H1 (cell line): ENCODE data around the gene MBOAT1. TPM values are rescaled to one million over a fixed set of nuclear protein-coding genes. Genes with fewer than 3 reads are reported as not detected.
A peak's percentile ranks its signal among the peaks of the same experiment; 100 is the strongest.

Experiments
- CTCF ChIA-PET: fragments of 300-600 bp; sonication (Branson Sonifier 250); formaldehyde crosslinking; loops from one replicate; lab custom pipeline; 2021; ENCODE audit not compliant: partially characterized antibody; lab: Charles Lee
- POLR2A ChIA-PET: fragments of 300-600 bp; sonication (Branson Sonifier 250); formaldehyde crosslinking; loops from one replicate; lab custom pipeline; 2021; ENCODE audit warnings: inconsistent platforms; ENCODE audit not compliant: partially characterized antibody; lab: Charles Lee
- DNase-seq, 2 experiments: peaks; one replicate each; pipeline versions ENCODE4 v3.0.0 to v3.0.0-alpha.2; 2010 to 2022; ENCODE audit warnings: low spot score in 2 of 2, low read depth in 1 of 2, mixed read lengths in 1 of 2
- FAIRE-seq: peaks from 2 replicates; lab custom pipeline; 2011; peaks lifted over from hg19 to GRCh38; lab: Jason Lieb, UNC
- H2AFZ ChIP-seq: 2 replicates; pipeline ENCODE4 v1.8.1; 2012; ENCODE audit warnings: low read length, inconsistent platforms
- H2AK5ac ChIP-seq: 2 replicates; pipeline ENCODE4 v1.6.1; 2013; ENCODE audit warnings: low read depth, low read length
- H2BK120ac ChIP-seq: replicated peaks from 2 replicates; pipeline ENCODE3; 2013; ENCODE audit warnings: low read depth, low read length, inconsistent platforms
- H2BK12ac ChIP-seq: 2 replicates; pipeline ENCODE4 v1.6.1; 2013; ENCODE audit warnings: low read depth, low read length
- H2BK15ac ChIP-seq: 2 replicates; pipeline ENCODE4 v1.6.1; 2013; ENCODE audit warnings: low read length
- H2BK20ac ChIP-seq: 2 replicates; pipeline ENCODE4 v1.6.1; 2013; ENCODE audit warnings: low read length
- H2BK5ac ChIP-seq: 2 replicates; pipeline ENCODE4 v1.6.1; 2013; ENCODE audit warnings: low read depth, low read length
- H3K14ac ChIP-seq: 2 replicates; pipeline ENCODE4 v1.6.1; 2013; ENCODE audit warnings: inconsistent platforms; ENCODE audit not compliant: insufficient read length
- H3K18ac ChIP-seq: 2 replicates; pipeline ENCODE4 v1.6.1; 2013; ENCODE audit warnings: low read length; ENCODE audit errors: extremely low read depth
- H3K23ac ChIP-seq: 2 replicates; pipeline ENCODE4 v1.6.1; 2013; ENCODE audit warnings: inconsistent platforms; ENCODE audit not compliant: insufficient read length
- H3K23me2 ChIP-seq: 2 replicates; pipeline ENCODE4 v1.6.1; 2013; ENCODE audit warnings: low read depth, low read length
- H3K27ac ChIP-seq: 2 replicates; pipeline ENCODE4 v1.6.1; 2011; ENCODE audit warnings: low read depth, low read length, inconsistent platforms
- H3K27me3 ChIP-seq, 4 experiments: replicated peaks in 1 of 4; 1 replicate in 1 of 4; 2 replicates in 3 of 4; pipeline versions ENCODE4 v1.6.1 to v1.8.1; 2011 to 2013; ENCODE audit warnings: low read length in 3 of 4, mild to moderate bottlenecking in 3 of 4, inconsistent platforms in 2 of 4, mixed read lengths in 2 of 4, moderate library complexity in 1 of 4; ENCODE audit not compliant: control insufficient read depth in 3 of 4, insufficient read depth in 3 of 4; ENCODE audit errors: extremely low read depth in 1 of 4
- H3K36me3 ChIP-seq, 4 experiments: 2 replicates each; pipeline versions ENCODE4 v1.6.1 to v1.8.1; 2011 to 2013; ENCODE audit warnings: mild to moderate bottlenecking in 4 of 4, low read length in 3 of 4, moderate library complexity in 2 of 4, control low read depth in 1 of 4, inconsistent platforms in 1 of 4; ENCODE audit not compliant: insufficient read depth in 4 of 4, control insufficient read depth in 2 of 4
- H3K4ac ChIP-seq: replicated peaks from 2 replicates; pipeline ENCODE3; 2013; ENCODE audit warnings: low read length, low read depth, mixed read lengths, inconsistent platforms; ENCODE audit not compliant: insufficient read length
- H3K4me1 ChIP-seq, 4 experiments: replicated peaks in 1 of 4; 1 replicate in 1 of 4; 2 replicates in 3 of 4; pipeline versions ENCODE4 v1.6.1 to v1.8.1; 2011 to 2013; ENCODE audit warnings: low read length in 3 of 4, inconsistent platforms in 2 of 4, mixed read lengths in 1 of 4; ENCODE audit not compliant: insufficient read depth in 4 of 4, control insufficient read depth in 3 of 4
- H3K4me2 ChIP-seq, 2 experiments: 2 replicates each; pipeline versions ENCODE4 v1.6.1 to v1.8.1; 2011 to 2013; ENCODE audit warnings: low read depth in 2 of 2, low read length in 2 of 2, control low read depth in 1 of 2, inconsistent platforms in 1 of 2, mild to moderate bottlenecking in 1 of 2; ENCODE audit not compliant: insufficient read depth in 1 of 2
- H3K4me3 ChIP-seq, 4 experiments: fragments of 200-600, 300-600 bp in 1 of 4; sonication (generic), shearing (Covaris generic), sonication (Bioruptor Twin) in 1 of 4; 2 replicates each; pipeline versions ENCODE4 v1.5.1 to v1.8.1; 2011 to 2016; ENCODE audit warnings: low read length in 4 of 4, low read depth in 3 of 4, control low read depth in 2 of 4, inconsistent platforms in 2 of 4, mild to moderate bottlenecking in 2 of 4, mixed read lengths in 1 of 4, moderate library complexity in 1 of 4; ENCODE audit not compliant: insufficient read depth in 2 of 4; ENCODE audit errors: extremely low read depth in 1 of 4
- H3K56ac ChIP-seq: replicated peaks from 2 replicates; pipeline ENCODE3; 2013; ENCODE audit warnings: low read depth, mild to moderate bottlenecking, mixed read lengths, low read length, inconsistent platforms; ENCODE audit not compliant: insufficient read length
- H3K79me1 ChIP-seq: 2 replicates; pipeline ENCODE4 v1.6.1; 2013; ENCODE audit warnings: low read depth, low read length, control low read depth
- H3K79me2 ChIP-seq, 2 experiments: 2 replicates each; pipeline versions ENCODE4 v1.6.1 to v1.8.1; 2012 to 2013; ENCODE audit warnings: low read length in 2 of 2, mild to moderate bottlenecking in 2 of 2, inconsistent platforms in 1 of 2; ENCODE audit not compliant: insufficient read depth in 2 of 2, control insufficient read depth in 1 of 2
- H3K9ac ChIP-seq, 4 experiments: replicated peaks in 1 of 4; 1 replicate in 1 of 4; 2 replicates in 3 of 4; pipeline versions ENCODE4 v1.6.1 to v1.8.1; 2011 to 2013; ENCODE audit warnings: low read depth in 3 of 4, low read length in 3 of 4, control low read depth in 2 of 4, mild to moderate bottlenecking in 2 of 4, moderate library complexity in 2 of 4, inconsistent platforms in 1 of 4; ENCODE audit errors: extremely low read depth in 1 of 4
- H3K9me3 ChIP-seq, 2 experiments: 2 replicates each; pipeline versions ENCODE4 v1.6.1 to v1.8.1; 2012 to 2013; ENCODE audit warnings: mild to moderate bottlenecking in 2 of 2, moderate library complexity in 2 of 2, control low read depth in 1 of 2, inconsistent platforms in 1 of 2, low read depth in 1 of 2, low read length in 1 of 2, mixed read lengths in 1 of 2; ENCODE audit not compliant: insufficient read depth in 2 of 2
- H4K20me1 ChIP-seq, 2 experiments: replicated peaks in 1 of 2; 2 replicates each; pipeline versions ENCODE3 to v1.8.1; 2011 to 2013; ENCODE audit warnings: inconsistent platforms in 2 of 2, low read length in 2 of 2, mild to moderate bottlenecking in 1 of 2; ENCODE audit not compliant: insufficient read depth in 2 of 2, control insufficient read depth in 1 of 2
- H4K5ac ChIP-seq: 2 replicates; pipeline ENCODE4 v1.6.1; 2013; ENCODE audit warnings: low read length, low read depth, mixed read lengths, inconsistent platforms; ENCODE audit not compliant: insufficient read length
- H4K8ac ChIP-seq: 2 replicates; pipeline ENCODE4 v1.8.0; 2013; ENCODE audit warnings: mild to moderate bottlenecking, moderate library complexity, low read length, inconsistent platforms; ENCODE audit not compliant: insufficient read depth; ENCODE audit errors: extremely low read depth
- H4K91ac ChIP-seq: replicated peaks from 2 replicates; pipeline ENCODE3; 2013; ENCODE audit warnings: low read length, mixed read lengths, inconsistent platforms; ENCODE audit not compliant: insufficient read length
- BRCA1 ChIP-seq: IDR thresholded peaks from 2 replicates; pipeline ENCODE4 v1.6.1; 2012; ENCODE audit warnings: low read depth, low read length, improper control_type of control experiment
- E2F6 ChIP-seq: IDR thresholded peaks from 2 replicates; pipeline ENCODE4 v1.6.1; 2012; ENCODE audit warnings: inconsistent platforms
- JUND ChIP-seq: IDR thresholded peaks from 2 replicates; pipeline ENCODE4 v1.6.1; 2011; ENCODE audit warnings: mild to moderate bottlenecking, improper control_type of control experiment, low read length
- KDM1A ChIP-seq: fragments of 200-600, 300-600 bp; sonication (generic); IDR thresholded peaks from 2 replicates; pipeline ENCODE4 v1.7.1; 2016; ENCODE audit warnings: mild to moderate bottlenecking, low read length, borderline replicate concordance
- MAX ChIP-seq: IDR thresholded peaks from 2 replicates; pipeline ENCODE4 v1.6.1; 2012; ENCODE audit warnings: inconsistent platforms
- NANOG ChIP-seq: IDR thresholded peaks from 2 replicates; pipeline ENCODE4 v1.6.1; 2011; ENCODE audit warnings: low read length, low read depth, mild to moderate bottlenecking, inconsistent platforms; ENCODE audit not compliant: insufficient read depth, poor library complexity, severe bottlenecking
- NRF1 ChIP-seq: IDR thresholded peaks from 2 replicates; pipeline ENCODE4 v1.6.1; 2011; ENCODE audit warnings: mild to moderate bottlenecking, low read depth, low read length, improper control_type of control experiment
- POLR2A ChIP-seq, 2 experiments: IDR thresholded peaks; 1 replicate in 1 of 2; 2 replicates in 1 of 2; pipeline ENCODE4 v1.6.1; 2011; ENCODE audit warnings: low read depth in 2 of 2, low read length in 2 of 2, mild to moderate bottlenecking in 2 of 2; ENCODE audit errors: control extremely low read depth in 1 of 2
- RAD21 ChIP-seq, 2 experiments: IDR thresholded peaks in 1 of 2; conservative IDR thresholded peaks in 1 of 2; 2 replicates each; pipeline ENCODE4 v1.6.1; 2011; ENCODE audit warnings: low read depth in 2 of 2, low read length in 2 of 2, improper control_type of control experiment in 1 of 2, inconsistent platforms in 1 of 2, mild to moderate bottlenecking in 1 of 2, moderate library complexity in 1 of 2
- SRF ChIP-seq: IDR thresholded peaks from 2 replicates; pipeline ENCODE4 v1.6.1; 2011; ENCODE audit warnings: mild to moderate bottlenecking, low read depth, low read length, moderate library complexity
- WGBS, 2 experiments: shearing (Covaris generic) in 1 of 2; methylation state at CpG; one replicate each; pipeline versions ENCODE4 v1.1.6 to v1.1.7; 2013 to 2015; ENCODE audit warnings: low lambda C conversion rate in 2 of 2, mixed read lengths in 2 of 2, inconsistent platforms in 1 of 2, low coverage in 1 of 2, missing lambda C conversion rate in 1 of 2; ENCODE audit not compliant: insufficient replicate concordance in 2 of 2, insufficient coverage in 1 of 2, insufficient read length in 1 of 2; ENCODE audit errors: extremely low coverage in 1 of 2, missing lambda C conversion rate in 1 of 2; 5-methylcytosine and 5-hydroxymethylcytosine counted together
- polyA plus RNA-seq, 7 experiments: library from polyadenylated mRNA; depleted of rRNA in 3 of 7; stranded (reverse) in 5 of 7; unstranded in 2 of 7; fragments of >200 nt in 5 of 7; fragments of 200-250 nt in 2 of 7; gene quantifications; 1 replicate in 5 of 7; 2 replicates in 1 of 7; 4 replicates in 1 of 7; pipeline versions ENCODE4 v1.2.1 to v1.2.3, GENCODE V29; 2011 to 2013; ENCODE audit warnings: missing spikeins in 2 of 7, mixed read lengths in 2 of 7
- total RNA-seq: library from RNA; stranded (reverse); fragmentation: NEBNext Ultra II Directional; extraction: Animal tissue kit (Norgen Biotek cat#: 25700); gene quantifications from 2 replicates; pipeline ENCODE4 v1.2.1, GENCODE V29; 2021

Gene MBOAT1
- total and polyA plus RNA-seq, 2 of the 8 experiments (the other 6 are each of a cell fraction or from before 2014, with no cell fraction given): 4.9 to 19.5 TPM

- no peaks in the 10 kb centered on the region; the same call in 1 of the 2 replicates for H3K23me2 ChIP-seq
- H3K23ac ChIP-seq: no peak overlapping the region
- no peaks in the 10 kb centered on the region for H3K79me1 ChIP-seq
- H4K5ac ChIP-seq: no peak overlapping the region
- DNase-seq (no peak), FAIRE-seq (no peak)
- H2BK20ac ChIP-seq: 0 out of 2 replicates have a peak overlapping the region, but pooled peaks have one; percentile 61
- no peak overlapping the region for H3K27ac ChIP-seq
- H3K4ac ChIP-seq: no peak overlapping the region
- peak overlapping the region; percentile 17 to 42; a peak in 3 of 4 replicates for H3K4me2 ChIP-seq
- H3K4me1 ChIP-seq: peaks cover 0 to 5% (median 3%) of the 10 kb centered on the region in 4 experiments; a peak in 3 of 7 replicates
- no peak overlapping the region for H3K14ac ChIP-seq
- no peak overlapping the region for H4K8ac ChIP-seq
- ChIA-PET POLR2A (interaction anchor here (1.1 kb wide), 1 partner anchor 27 kb away, joined by 3 read pairs; the partner anchor contains the start of gene MBOAT1), CTCF (interaction anchor here (0.6 to 1.9 kb wide), 2 partner anchors 12 to 34 kb away, joined by 3 to 5 read pairs; no protein-coding TSS in a partner anchor)
- no peak overlapping the region for H2BK15ac ChIP-seq
- no peaks in the 10 kb centered on the region for H4K20me1 ChIP-seq
- no peak overlapping the region for H2AK5ac ChIP-seq
- no peak overlapping the region for H3K56ac ChIP-seq
- H4K91ac ChIP-seq: no peak overlapping the region
- 58% methylated on average over 35 of the region's 47 CpGs; no CpG with 5 or more reads in 1 of the 2 experiments for WGBS, 2 experiments
- H3K9ac ChIP-seq: no peak overlapping the region
- H2BK5ac ChIP-seq: no peak overlapping the region
- H3K36me3 ChIP-seq: no peaks in the 10 kb centered on the region
- no peak overlapping the region for H2BK12ac ChIP-seq
- no peaks in the 10 kb centered on the region for H3K9me3 ChIP-seq
- H3K79me2 ChIP-seq: no peaks in the 10 kb centered on the region
- no peaks in the 10 kb centered on the region for H3K27me3 ChIP-seq
- no peak overlapping the region for H2BK120ac ChIP-seq
- no peak overlapping the region; the same call in 1 of the 2 replicates for H2AFZ ChIP-seq
- no peak overlapping the region for H3K18ac ChIP-seq
- H3K4me3 ChIP-seq: peak overlapping the region in 1 of 4 experiments; percentile 35; a peak in 2 of 8 replicates
- TF ChIP-seq BRCA1 (no peak), NANOG (no peak), SRF (no peak), POLR2A (IDR thresholded peaks at IDR 0.05; ENCODE audit: control extremely low read depth in 1 of 2, low read depth in 2 of 2, low read length in 2 of 2) (no peak), E2F6 (no peak), KDM1A (no peak), RAD21 (IDR thresholded peaks at IDR 0.05 in 1 of 2, conservative IDR thresholded peaks at IDR 0.05 in 1 of 2; ENCODE audit: low read depth in 2 of 2, low read length in 2 of 2) (no peak), MAX (no peak), NRF1 (no peak), JUND (no peak)
Observed at GRCh38 chr6:20238688-20239587, 26.7 kb upstream of the MBOAT1 start.
